Parathyroid adenoma (tissue), 2 donors: ENCODE results near the gene CCDC179.

Source experiments
- H2AFZ ChIP-seq: fragments of 300-600 bp; sonication (generic); one replicate; pipeline ENCODE4 v1.7.0; 2017; ENCODE audit warnings: antibody characterized with exemption, mild to moderate bottlenecking
- H3K27ac ChIP-seq: fragments of 300-600 bp; sonication (generic); one replicate; pipeline ENCODE4 v1.7.0; 2017
- H3K27me3 ChIP-seq: fragments of 300-600 bp; sonication (generic); one replicate; pipeline ENCODE4 v1.7.0; 2017; ENCODE audit warnings: low read length; ENCODE audit not compliant: control insufficient read depth, insufficient read depth
- H3K36me3 ChIP-seq: fragments of 300-600 bp; sonication (generic); one replicate; pipeline ENCODE4 v1.7.0; 2017; ENCODE audit warnings: low read length; ENCODE audit not compliant: control insufficient read depth, insufficient read depth
- H3K4me1 ChIP-seq: fragments of 300-600 bp; sonication (generic); one replicate; pipeline ENCODE4 v1.7.0; 2017; ENCODE audit warnings: control low read depth
- H3K4me2 ChIP-seq: fragments of 300-600 bp; sonication (generic); one replicate; pipeline ENCODE4 v1.7.0; 2017; ENCODE audit warnings: low read length
- H3K4me3 ChIP-seq: fragments of 300-600 bp; sonication (generic); one replicate; pipeline ENCODE4 v1.7.0; 2017; ENCODE audit warnings: low read depth, low read length
- H3K79me2 ChIP-seq: fragments of 300-600 bp; sonication (generic); one replicate; pipeline ENCODE4 v1.7.0; 2017; ENCODE audit warnings: control low read depth
- H3K9ac ChIP-seq: fragments of 300-600 bp; sonication (generic); one replicate; pipeline ENCODE4 v1.7.0; 2017; ENCODE audit warnings: mild to moderate bottlenecking
- H3K9me3 ChIP-seq: fragments of 300-600 bp; sonication (generic); one replicate; pipeline ENCODE4 v1.7.0; 2017; ENCODE audit warnings: low read length; ENCODE audit not compliant: control insufficient read depth
- TF ChIP-seq, protein P1 (sequence below): fragments of 300-600 bp; sonication (generic); IDR thresholded peaks from one replicate; pipeline ENCODE4 v1.7.0; 2017; ENCODE audit warnings: antibody characterized with exemption, mild to moderate bottlenecking
- donor health status: primary hyperparathyroidism.

Gene CCDC179

DNA sequence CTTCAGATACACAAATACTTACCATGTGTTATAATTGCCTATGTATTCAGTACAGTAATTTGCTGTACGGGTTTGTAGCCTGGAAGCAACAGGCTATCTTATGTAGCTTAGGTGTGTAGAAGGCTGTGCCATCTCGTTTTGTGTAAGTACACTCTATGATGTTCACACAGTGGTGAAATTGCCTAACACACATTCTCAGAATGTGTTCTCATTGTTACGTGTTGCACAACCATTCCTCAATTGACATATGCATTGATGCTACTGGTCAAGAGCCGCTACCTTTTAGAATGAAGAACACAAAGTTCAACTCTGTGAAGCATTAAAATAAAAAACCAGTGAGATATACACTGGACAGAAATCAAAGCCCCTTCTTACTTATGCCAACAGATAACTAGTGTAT is 57.4 kb downstream of the CCDC179 start:
- no peak overlapping the region for H2AFZ ChIP-seq
- no peaks in the 10 kb centered on the region for H3K27me3 ChIP-seq
- TF ChIP-seq, protein P1, sequence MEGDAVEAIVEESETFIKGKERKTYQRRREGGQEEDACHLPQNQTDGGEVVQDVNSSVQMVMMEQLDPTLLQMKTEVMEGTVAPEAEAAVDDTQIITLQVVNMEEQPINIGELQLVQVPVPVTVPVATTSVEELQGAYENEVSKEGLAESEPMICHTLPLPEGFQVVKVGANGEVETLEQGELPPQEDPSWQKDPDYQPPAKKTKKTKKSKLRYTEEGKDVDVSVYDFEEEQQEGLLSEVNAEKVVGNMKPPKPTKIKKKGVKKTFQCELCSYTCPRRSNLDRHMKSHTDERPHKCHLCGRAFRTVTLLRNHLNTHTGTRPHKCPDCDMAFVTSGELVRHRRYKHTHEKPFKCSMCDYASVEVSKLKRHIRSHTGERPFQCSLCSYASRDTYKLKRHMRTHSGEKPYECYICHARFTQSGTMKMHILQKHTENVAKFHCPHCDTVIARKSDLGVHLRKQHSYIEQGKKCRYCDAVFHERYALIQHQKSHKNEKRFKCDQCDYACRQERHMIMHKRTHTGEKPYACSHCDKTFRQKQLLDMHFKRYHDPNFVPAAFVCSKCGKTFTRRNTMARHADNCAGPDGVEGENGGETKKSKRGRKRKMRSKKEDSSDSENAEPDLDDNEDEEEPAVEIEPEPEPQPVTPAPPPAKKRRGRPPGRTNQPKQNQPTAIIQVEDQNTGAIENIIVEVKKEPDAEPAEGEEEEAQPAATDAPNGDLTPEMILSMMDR: no peak
- H3K36me3 ChIP-seq: no peaks in the 10 kb centered on the region
- no peaks in the 10 kb centered on the region for H3K9me3 ChIP-seq
- no peak overlapping the region for H3K27ac ChIP-seq
- H3K4me1 ChIP-seq: no peaks in the 10 kb centered on the region
- H3K4me3 ChIP-seq: no peak overlapping the region
- no peak overlapping the region for H3K4me2 ChIP-seq
- no peaks in the 10 kb centered on the region for H3K79me2 ChIP-seq
- no peak overlapping the region for H3K9ac ChIP-seq

- Histone ChIP-seq H3K27me3 (no peaks in the 10 kb centered on the region), H3K9ac (no peak overlapping the region), H3K36me3 (no peaks in the 10 kb centered on the region), H3K79me2 (no peaks in the 10 kb centered on the region), H3K4me1 (no peaks in the 10 kb centered on the region), H3K27ac (no peak overlapping the region), H3K4me3 (no peak overlapping the region), H3K9me3 (no peaks in the 10 kb centered on the region), H3K4me2 (no peak overlapping the region), H2AFZ (no peak overlapping the region)
- TF ChIP-seq, protein P1: no peak
These were observed 59.8 kb downstream of the CCDC179 start for GRCh38 chr11:22800482-22800881.

DNA sequence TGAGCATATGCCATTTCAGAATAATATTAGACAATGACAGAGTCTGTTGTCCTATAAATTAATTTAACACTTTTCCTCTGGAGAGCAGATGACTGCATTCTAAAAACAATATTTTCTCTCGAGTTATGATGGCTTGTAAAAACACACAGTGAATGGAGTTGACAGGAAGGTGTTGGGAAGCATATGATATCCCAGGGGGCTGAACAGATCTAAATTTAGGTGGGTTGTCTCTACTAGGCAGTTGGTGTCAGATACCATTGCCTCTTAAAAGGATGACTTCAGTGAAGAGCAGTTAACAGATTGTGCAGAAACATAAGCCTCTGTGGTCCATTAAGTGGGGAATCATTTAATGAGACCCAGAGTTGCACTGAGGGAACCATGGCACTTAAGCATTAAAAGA is 61.4 kb downstream of the CCDC179 start:
- no peaks in the 10 kb centered on the region for H3K79me2 ChIP-seq
- no peaks in the 10 kb centered on the region for H3K9me3 ChIP-seq
- TF ChIP-seq, protein P1: no peak
- no peak overlapping the region for H3K4me3 ChIP-seq
- no peaks in the 10 kb centered on the region for H3K4me1 ChIP-seq
- H3K9ac ChIP-seq: no peak overlapping the region
- H3K27me3 ChIP-seq: no peaks in the 10 kb centered on the region
- no peaks in the 10 kb centered on the region for H3K36me3 ChIP-seq
- no peak overlapping the region for H3K27ac ChIP-seq
- H3K4me2 ChIP-seq: no peak overlapping the region
- no peak overlapping the region for H2AFZ ChIP-seq

DNA sequence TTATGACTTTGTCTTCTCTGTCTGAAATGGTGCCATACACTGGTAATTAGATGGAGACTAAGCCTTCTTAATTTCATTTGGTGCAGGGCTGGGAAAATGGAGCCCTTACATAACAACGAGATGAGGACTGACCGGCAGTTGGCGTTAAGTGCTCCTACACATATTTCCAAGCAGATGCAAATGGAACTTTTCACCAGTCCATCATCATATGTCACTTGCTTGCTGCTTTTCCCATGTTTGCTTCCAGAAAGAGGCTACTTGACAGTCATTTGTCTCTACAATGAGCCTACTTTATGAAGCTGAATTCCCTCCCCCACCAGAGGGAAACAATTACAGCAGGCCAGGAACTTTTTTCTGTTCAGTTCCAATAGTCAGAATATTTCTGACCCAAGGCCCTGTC is 63.2 kb downstream of the CCDC179 start:
- H3K79me2 ChIP-seq: no peaks in the 10 kb centered on the region
- H3K9ac ChIP-seq: no peak overlapping the region
- H3K9me3 ChIP-seq: no peaks in the 10 kb centered on the region
- H3K4me2 ChIP-seq: no peak overlapping the region
- no peaks in the 10 kb centered on the region for H3K36me3 ChIP-seq
- H3K4me1 ChIP-seq: no peaks in the 10 kb centered on the region
- no peak overlapping the region for H3K4me3 ChIP-seq
- no peak overlapping the region for H2AFZ ChIP-seq
- no peaks in the 10 kb centered on the region for H3K27me3 ChIP-seq
- TF ChIP-seq, protein P1: no peak
- H3K27ac ChIP-seq: no peak overlapping the region
